Fibroblast of lung (primary cell): ENCODE data around the gene NDST3.

Experiments
- EZH2 ChIP-seq: IDR thresholded peaks from 2 replicates; pipeline ENCODE4 v1.5.1; 2012; ENCODE audit warnings: low read length, control low read depth, mild to moderate bottlenecking; ENCODE audit errors: missing control alignments
- TF ChIP-seq, protein P1 (sequence below), 2 donors: IDR thresholded peaks in 1 of 2; conservative IDR thresholded peaks in 1 of 2; 1 replicate in 1 of 2; 2 replicates in 1 of 2; pipeline ENCODE4 v1.5.1; 2011 to 2012; ENCODE audit warnings: low read length in 2 of 2, control low read depth in 1 of 2, inconsistent platforms in 1 of 2, low read depth in 1 of 2, mild to moderate bottlenecking in 1 of 2

DNA sequence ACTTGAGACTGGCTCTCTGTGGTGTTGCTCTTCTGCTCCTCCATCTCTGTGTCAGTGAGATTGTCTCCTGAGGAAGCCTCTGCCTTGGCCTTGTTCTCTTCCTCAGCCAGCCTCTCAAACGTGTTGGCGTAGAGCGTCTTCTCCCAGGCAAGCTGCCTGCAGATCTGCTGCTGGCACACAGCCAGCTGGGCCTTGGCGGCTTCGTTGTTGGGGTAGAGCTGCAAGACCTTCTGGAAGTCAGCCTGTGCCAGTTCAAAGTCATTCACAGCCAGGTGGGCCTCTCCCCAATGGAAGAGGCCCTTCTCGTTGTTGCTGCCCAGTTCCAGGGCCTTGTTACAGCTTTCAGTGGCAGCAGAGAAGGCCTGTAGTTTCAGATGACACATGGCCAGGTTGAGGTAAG lies 159.1 kb downstream of the NDST3 start:
- TF ChIP-seq, protein P1, sequence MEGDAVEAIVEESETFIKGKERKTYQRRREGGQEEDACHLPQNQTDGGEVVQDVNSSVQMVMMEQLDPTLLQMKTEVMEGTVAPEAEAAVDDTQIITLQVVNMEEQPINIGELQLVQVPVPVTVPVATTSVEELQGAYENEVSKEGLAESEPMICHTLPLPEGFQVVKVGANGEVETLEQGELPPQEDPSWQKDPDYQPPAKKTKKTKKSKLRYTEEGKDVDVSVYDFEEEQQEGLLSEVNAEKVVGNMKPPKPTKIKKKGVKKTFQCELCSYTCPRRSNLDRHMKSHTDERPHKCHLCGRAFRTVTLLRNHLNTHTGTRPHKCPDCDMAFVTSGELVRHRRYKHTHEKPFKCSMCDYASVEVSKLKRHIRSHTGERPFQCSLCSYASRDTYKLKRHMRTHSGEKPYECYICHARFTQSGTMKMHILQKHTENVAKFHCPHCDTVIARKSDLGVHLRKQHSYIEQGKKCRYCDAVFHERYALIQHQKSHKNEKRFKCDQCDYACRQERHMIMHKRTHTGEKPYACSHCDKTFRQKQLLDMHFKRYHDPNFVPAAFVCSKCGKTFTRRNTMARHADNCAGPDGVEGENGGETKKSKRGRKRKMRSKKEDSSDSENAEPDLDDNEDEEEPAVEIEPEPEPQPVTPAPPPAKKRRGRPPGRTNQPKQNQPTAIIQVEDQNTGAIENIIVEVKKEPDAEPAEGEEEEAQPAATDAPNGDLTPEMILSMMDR (conservative IDR thresholded peaks at IDR 0.05 in 1 of 2, IDR thresholded peaks at IDR 0.05 in 1 of 2; ENCODE audit: low read depth in 1 of 2, low read length in 2 of 2), result no peak
- no peak for TF ChIP-seq EZH2
